Neural crest cell (in vitro differentiated cells): ENCODE measurements around the gene MINDY2. TPM values are rescaled to one million over a fixed set of nuclear protein-coding genes. Genes with fewer than 3 reads are reported as not detected.

Experiments used
- DNase-seq: peaks from one replicate; pipeline ENCODE4 v3.0.0; 2021; ENCODE audit warnings: low read depth, mixed read lengths, low spot score
- H3K27ac Mint-ChIP-seq: one replicate; pipeline ENCODE4 v1.8.0; 2021; ENCODE audit warnings: mild to moderate bottlenecking, mixed read lengths; ENCODE audit not compliant: unreplicated experiment
- H3K27me3 Mint-ChIP-seq: 2 replicates; pipeline ENCODE4 v1.8.0; 2021; ENCODE audit warnings: low read depth, mild to moderate bottlenecking, mixed read lengths
- H3K36me3 Mint-ChIP-seq: 2 replicates; pipeline ENCODE4 v1.8.0; 2021; ENCODE audit warnings: low read depth, mild to moderate bottlenecking, mixed read lengths
- H3K4me1 Mint-ChIP-seq: 2 replicates; pipeline ENCODE4 v1.8.0; 2021; ENCODE audit warnings: mixed read lengths
- H3K4me3 Mint-ChIP-seq: one replicate; pipeline ENCODE4 v1.8.0; 2021; ENCODE audit warnings: mild to moderate bottlenecking, mixed read lengths
- H3K9me3 Mint-ChIP-seq: 2 replicates; pipeline ENCODE4 v1.8.0; 2021; ENCODE audit warnings: mixed read lengths
- total RNA-seq: library from RNA; stranded (reverse); gene quantifications from 2 replicates; pipeline ENCODE4 v1.2.1, GENCODE V29; 2021
- TF ChIP-seq, protein P1 (sequence below): fragments of 200-600 bp; sonication (generic); conservative IDR thresholded peaks from 2 replicates; pipeline ENCODE4 v1.5.0; 2021; ENCODE audit warnings: antibody characterized with exemption, mild to moderate bottlenecking

The MINDY2 gene
- total RNA-seq, 1 donor from 2014 or later: 14.3 TPM

DNA sequence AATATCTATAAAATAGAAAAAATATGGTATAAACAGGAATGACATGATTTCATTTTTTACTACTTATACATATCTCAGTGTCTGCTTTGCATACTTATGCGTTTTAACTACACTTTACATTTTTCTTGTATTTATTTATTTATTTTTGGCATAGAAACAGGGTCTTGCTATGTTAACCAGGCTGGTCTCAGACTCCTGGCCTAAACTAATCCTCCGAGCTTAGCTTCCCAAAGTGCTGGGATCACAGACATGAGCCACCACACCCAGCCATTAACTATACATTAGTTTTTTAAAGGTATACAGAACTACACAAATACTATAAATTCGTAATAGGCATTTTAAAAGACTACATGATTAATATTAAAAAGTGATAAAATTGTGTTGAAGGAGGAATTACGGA is 30.7 kb upstream of the MINDY2 start:
- peaks cover 38% of the 10 kb centered on the region for H3K4me1 Mint-ChIP-seq
- TF ChIP-seq, protein P1, sequence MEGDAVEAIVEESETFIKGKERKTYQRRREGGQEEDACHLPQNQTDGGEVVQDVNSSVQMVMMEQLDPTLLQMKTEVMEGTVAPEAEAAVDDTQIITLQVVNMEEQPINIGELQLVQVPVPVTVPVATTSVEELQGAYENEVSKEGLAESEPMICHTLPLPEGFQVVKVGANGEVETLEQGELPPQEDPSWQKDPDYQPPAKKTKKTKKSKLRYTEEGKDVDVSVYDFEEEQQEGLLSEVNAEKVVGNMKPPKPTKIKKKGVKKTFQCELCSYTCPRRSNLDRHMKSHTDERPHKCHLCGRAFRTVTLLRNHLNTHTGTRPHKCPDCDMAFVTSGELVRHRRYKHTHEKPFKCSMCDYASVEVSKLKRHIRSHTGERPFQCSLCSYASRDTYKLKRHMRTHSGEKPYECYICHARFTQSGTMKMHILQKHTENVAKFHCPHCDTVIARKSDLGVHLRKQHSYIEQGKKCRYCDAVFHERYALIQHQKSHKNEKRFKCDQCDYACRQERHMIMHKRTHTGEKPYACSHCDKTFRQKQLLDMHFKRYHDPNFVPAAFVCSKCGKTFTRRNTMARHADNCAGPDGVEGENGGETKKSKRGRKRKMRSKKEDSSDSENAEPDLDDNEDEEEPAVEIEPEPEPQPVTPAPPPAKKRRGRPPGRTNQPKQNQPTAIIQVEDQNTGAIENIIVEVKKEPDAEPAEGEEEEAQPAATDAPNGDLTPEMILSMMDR: no peak
- H3K27me3 Mint-ChIP-seq: no peaks in the 10 kb centered on the region
- DNase-seq: no peak
- H3K4me3 Mint-ChIP-seq: no peak overlapping the region
- H3K27ac Mint-ChIP-seq: no peak overlapping the region
- H3K9me3 Mint-ChIP-seq: no peaks in the 10 kb centered on the region
- no peaks in the 10 kb centered on the region for H3K36me3 Mint-ChIP-seq

DNA sequence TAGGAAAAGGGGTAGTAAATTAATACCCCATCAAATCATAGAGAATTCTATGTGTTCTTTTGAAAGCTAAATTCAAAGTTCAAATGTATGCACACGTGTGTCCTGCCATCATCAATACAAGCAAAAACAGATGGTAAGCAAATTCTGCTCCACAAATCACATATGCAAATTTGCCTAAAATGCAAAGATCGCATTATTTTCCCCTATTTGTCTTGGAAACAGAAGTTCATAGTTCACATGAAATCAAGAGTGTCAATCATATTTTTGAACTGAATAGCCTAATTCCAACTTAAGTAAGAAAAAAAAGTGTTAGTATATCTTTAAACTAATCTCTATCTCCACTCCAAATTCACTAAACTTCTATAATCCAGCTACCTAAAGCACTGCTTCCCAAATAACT is 30.1 kb upstream of the MINDY2 start:
- no peak overlapping the region for H3K4me3 Mint-ChIP-seq

DNA sequence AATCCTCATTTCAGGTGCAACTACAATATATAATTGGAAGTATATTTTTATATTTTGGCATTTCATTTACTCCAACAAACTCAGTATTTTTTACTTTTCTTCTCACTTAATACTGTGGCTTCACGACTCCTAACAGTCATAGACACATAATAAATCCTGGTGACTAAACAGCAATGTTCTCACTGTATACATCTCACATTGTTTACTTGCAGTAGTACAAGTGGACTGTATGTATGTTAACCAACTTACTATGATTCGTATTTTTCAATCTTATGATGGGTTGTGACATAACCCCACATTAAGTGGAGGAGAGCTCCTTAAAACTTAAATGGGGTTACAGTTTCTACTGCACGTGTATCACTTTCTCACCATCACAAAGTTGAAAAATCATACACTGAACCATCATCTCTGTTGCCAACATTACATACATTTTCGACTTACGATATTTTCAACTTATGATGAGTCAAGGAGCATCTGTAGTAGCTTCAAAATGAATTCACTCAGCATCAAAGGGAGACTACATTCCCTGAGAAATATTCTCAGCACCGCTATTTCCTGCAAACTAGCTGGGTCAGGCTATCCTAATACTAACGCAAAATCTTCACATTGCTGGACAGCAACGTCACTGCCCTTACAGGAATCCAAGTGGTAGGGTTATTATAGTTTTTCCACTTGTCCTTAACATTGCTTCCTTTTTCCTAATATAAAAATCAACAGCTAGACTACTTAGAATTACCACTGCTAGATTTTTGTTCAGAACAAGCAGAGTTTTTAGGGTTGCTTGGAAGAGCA is 28.9 kb upstream of the MINDY2 start:
- TF ChIP-seq, protein P1: no peak
- Mint-ChIP-seq H3K9me3 (no peaks in the 10 kb centered on the region), H3K4me1 (peaks cover 43% of the 10 kb centered on the region)

More for the DNA sequence above, 30.1 kb upstream of the MINDY2 start:
- Mint-ChIP-seq H3K36me3 (no peaks in the 10 kb centered on the region), H3K4me1 (peaks cover 40% of the 10 kb centered on the region), H3K27ac (no peak overlapping the region), H3K9me3 (no peaks in the 10 kb centered on the region), H3K27me3 (no peaks in the 10 kb centered on the region)
- DNase-seq: no peak
- TF ChIP-seq, protein P1: no peak

GRCh38 chr15:58742819-58743502 is 28.1 kb upstream of the MINDY2 start:
- peak overlapping the region; percentile 23 for H3K4me3 Mint-ChIP-seq
- H3K27ac Mint-ChIP-seq: no peak overlapping the region
- H3K4me1 Mint-ChIP-seq: peaks cover 49% of the 10 kb centered on the region
- H3K9me3 Mint-ChIP-seq: no peaks in the 10 kb centered on the region
- H3K27me3 Mint-ChIP-seq: no peaks in the 10 kb centered on the region
- no peak for DNase-seq
- TF ChIP-seq, protein P1: no peak
- no peaks in the 10 kb centered on the region for H3K36me3 Mint-ChIP-seq

More for the DNA sequence above, 28.9 kb upstream of the MINDY2 start:
- no peak for DNase-seq
- Mint-ChIP-seq H3K27me3 (no peaks in the 10 kb centered on the region), H3K36me3 (no peaks in the 10 kb centered on the region), H3K27ac (no peak overlapping the region), H3K4me3 (no peak overlapping the region)

DNA sequence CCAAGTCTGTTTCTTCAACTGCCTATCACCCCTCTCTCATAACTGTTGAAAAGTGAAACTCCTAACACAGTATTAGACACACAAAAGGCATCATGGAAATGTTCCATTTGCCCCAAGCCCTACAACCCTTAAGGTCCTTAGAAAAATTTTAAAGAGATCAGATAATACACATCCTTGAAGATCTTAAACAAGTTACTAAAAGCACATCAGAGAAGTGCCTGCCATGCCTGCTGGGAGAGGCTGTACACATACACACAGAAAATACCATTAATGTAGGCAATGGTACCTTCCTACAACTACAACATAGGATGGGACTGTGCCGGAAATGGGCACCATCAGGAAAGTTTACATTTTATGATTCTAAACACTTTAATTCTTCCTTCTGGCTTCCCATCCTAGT is 24.9 kb upstream of the MINDY2 start:
- H3K4me3 Mint-ChIP-seq: peak overlapping the region; percentile 66
- H3K27ac Mint-ChIP-seq: no peak overlapping the region
- DNase-seq: no peak
- TF ChIP-seq, protein P1: no peak
- H3K36me3 Mint-ChIP-seq: peaks cover 3% of the 10 kb centered on the region
- H3K27me3 Mint-ChIP-seq: no peaks in the 10 kb centered on the region
- no peaks in the 10 kb centered on the region for H3K9me3 Mint-ChIP-seq
- peaks cover 61% of the 10 kb centered on the region for H3K4me1 Mint-ChIP-seq
